Measurements from ENCODE around the gene MID1. TPM values are rescaled to one million over a fixed set of nuclear protein-coding genes. Genes with fewer than 3 reads are reported as not detected.

Gene MID1
- total and polyA plus RNA-seq, 9 of the 15 experiments (the other 6 are each of a cell fraction or from before 2014, with no cell fraction given) = 0.07 to 0.54 (median 0.33) TPM

DNA sequence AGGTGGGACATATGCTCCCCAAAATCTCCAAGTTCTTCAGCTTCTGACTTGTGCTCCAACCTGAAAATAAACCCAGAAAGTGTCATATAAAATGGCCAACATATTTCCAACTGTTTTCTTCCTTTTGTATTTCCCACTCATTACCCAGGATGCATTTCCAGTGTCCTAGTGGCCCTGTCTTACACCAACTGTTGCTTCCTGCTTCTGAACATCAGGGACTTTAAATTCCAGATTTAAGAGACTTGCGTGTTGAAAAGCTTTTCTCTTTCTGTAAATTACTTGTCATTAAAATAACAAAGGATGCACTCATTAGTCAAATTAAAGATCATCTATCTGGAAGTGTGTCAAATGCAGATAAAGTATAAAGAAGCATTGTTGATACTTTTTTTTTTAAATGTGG, 19.9 kb downstream of the MID1 start (continued):
- TF ChIP-seq, protein P1, sequence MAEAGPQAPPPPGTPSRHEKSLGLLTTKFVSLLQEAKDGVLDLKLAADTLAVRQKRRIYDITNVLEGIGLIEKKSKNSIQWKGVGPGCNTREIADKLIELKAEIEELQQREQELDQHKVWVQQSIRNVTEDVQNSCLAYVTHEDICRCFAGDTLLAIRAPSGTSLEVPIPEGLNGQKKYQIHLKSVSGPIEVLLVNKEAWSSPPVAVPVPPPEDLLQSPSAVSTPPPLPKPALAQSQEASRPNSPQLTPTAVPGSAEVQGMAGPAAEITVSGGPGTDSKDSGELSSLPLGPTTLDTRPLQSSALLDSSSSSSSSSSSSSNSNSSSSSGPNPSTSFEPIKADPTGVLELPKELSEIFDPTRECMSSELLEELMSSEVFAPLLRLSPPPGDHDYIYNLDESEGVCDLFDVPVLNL (CRISPR knock-in tag; IDR thresholded peaks at IDR 0.05; ENCODE audit: low read depth) = no peak
- TF ChIP-seq ZNF146 (CRISPR knock-in tag; IDR thresholded peaks at IDR 0.05; ENCODE audit: unreplicated experiment) (no peak), ZZZ3 (IDR thresholded peaks at IDR 0.05) (no peak), CREBBP (IDR thresholded peaks at IDR 0.05; ENCODE audit: low read depth, low read length) (no peak), RBM25 (IDR thresholded peaks at IDR 0.05; ENCODE audit: low read depth, low read length, severe bottlenecking) (no peak)
- TF ChIP-seq, protein P2, sequence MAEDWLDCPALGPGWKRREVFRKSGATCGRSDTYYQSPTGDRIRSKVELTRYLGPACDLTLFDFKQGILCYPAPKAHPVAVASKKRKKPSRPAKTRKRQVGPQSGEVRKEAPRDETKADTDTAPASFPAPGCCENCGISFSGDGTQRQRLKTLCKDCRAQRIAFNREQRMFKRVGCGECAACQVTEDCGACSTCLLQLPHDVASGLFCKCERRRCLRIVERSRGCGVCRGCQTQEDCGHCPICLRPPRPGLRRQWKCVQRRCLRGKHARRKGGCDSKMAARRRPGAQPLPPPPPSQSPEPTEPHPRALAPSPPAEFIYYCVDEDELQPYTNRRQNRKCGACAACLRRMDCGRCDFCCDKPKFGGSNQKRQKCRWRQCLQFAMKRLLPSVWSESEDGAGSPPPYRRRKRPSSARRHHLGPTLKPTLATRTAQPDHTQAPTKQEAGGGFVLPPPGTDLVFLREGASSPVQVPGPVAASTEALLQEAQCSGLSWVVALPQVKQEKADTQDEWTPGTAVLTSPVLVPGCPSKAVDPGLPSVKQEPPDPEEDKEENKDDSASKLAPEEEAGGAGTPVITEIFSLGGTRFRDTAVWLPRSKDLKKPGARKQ (CRISPR knock-in tag; IDR thresholded peaks at IDR 0.05) = no peak
- TF ChIP-seq, protein P3, sequence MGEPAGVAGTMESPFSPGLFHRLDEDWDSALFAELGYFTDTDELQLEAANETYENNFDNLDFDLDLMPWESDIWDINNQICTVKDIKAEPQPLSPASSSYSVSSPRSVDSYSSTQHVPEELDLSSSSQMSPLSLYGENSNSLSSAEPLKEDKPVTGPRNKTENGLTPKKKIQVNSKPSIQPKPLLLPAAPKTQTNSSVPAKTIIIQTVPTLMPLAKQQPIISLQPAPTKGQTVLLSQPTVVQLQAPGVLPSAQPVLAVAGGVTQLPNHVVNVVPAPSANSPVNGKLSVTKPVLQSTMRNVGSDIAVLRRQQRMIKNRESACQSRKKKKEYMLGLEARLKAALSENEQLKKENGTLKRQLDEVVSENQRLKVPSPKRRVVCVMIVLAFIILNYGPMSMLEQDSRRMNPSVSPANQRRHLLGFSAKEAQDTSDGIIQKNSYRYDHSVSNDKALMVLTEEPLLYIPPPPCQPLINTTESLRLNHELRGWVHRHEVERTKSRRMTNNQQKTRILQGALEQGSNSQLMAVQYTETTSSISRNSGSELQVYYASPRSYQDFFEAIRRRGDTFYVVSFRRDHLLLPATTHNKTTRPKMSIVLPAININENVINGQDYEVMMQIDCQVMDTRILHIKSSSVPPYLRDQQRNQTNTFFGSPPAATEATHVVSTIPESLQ (CRISPR knock-in tag; IDR thresholded peaks at IDR 0.05) = no peak
- TF ChIP-seq, protein P4, sequence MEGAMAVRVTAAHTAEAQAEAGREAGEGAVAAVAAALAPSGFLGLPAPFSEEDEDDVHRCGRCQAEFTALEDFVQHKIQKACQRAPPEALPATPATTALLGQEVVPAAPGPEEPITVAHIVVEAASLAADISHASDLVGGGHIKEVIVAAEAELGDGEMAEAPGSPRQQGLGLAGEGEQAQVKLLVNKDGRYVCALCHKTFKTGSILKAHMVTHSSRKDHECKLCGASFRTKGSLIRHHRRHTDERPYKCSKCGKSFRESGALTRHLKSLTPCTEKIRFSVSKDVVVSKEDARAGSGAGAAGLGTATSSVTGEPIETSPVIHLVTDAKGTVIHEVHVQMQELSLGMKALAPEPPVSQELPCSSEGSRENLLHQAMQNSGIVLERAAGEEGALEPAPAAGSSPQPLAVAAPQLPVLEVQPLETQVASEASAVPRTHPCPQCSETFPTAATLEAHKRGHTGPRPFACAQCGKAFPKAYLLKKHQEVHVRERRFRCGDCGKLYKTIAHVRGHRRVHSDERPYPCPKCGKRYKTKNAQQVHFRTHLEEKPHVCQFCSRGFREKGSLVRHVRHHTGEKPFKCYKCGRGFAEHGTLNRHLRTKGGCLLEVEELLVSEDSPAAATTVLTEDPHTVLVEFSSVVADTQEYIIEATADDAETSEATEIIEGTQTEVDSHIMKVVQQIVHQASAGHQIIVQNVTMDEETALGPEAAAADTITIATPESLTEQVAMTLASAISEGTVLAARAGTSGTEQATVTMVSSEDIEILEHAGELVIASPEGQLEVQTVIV (CRISPR knock-in tag; IDR thresholded peaks at IDR 0.05; ENCODE audit: borderline replicate concordance) = no peak
